ENCODE measurements around the gene PSMD10. TPM values are rescaled to one million over a fixed set of nuclear protein-coding genes. Genes with fewer than 3 reads are reported as not detected.

PSMD10 gene
- total RNA-seq, 2 experiments from 2014 or later, result 18.6 to 24.1 TPM

- Histone ChIP-seq H3K4me1 (ENCODE audit: insufficient read depth, low read length) (no peaks in the 10 kb centered on the region), H3K27ac (ENCODE audit: low read depth in 1 of 2, low read length in 2 of 2) (no peak overlapping the region), H3K4me3 (ENCODE audit: low read length) (no peak overlapping the region), H3K36me3 (ENCODE audit: insufficient read depth, low read length) (no peaks in the 10 kb centered on the region), H3K9me3 (ENCODE audit: control insufficient read depth in 1 of 2, insufficient read depth in 1 of 2, low read length in 2 of 2) (no peaks in the 10 kb centered on the region), H3K27me3 (ENCODE audit: control insufficient read depth in 1 of 2, insufficient read depth in 2 of 2, low read length in 2 of 2) (no peaks in the 10 kb centered on the region)
- intact Hi-C loops (cut with DNase I, micrococcal nuclease), result loop anchor here in 1 of 2 experiments (10.0 kb wide), 1 partner anchor 983 kb away; the partner anchor contains the start of gene RBM41
- ChIA-PET POLR2A (no interaction called here), CTCF (no interaction called here)
- TF ChIP-seq CTCF (IDR thresholded peaks at IDR 0.05), result no peak
- H3K27me3 Mint-ChIP-seq, result no peaks in the 10 kb centered on the region
- no peaks in the 10 kb centered on the region for H3K9me3 Mint-ChIP-seq
- no peaks in the 10 kb centered on the region for H3K4me1 Mint-ChIP-seq (ENCODE audit: low read depth)
- no peak for DNase-seq
- no peak overlapping the region for H3K4me3 Mint-ChIP-seq
- H3K27ac Mint-ChIP-seq, result no peak overlapping the region
- H3K36me3 Mint-ChIP-seq (ENCODE audit: low read depth), result no peaks in the 10 kb centered on the region
- no peak for ATAC-seq (ENCODE audit: poor library complexity)
These were observed 6.0 kb upstream of the PSMD10 start for GRCh38 chrX:108097380-108097779.

GRCh38 chrX:108091878-108092291 lies 543 bp upstream of the PSMD10 start:
- DNase-seq (peak in 1 of 14 experiments; percentile 1), ATAC-seq (ENCODE audit: poor library complexity) (peak; percentile 19)
- POLR2A ChIA-PET, result interaction anchor here (0.6 to 2.1 kb wide), 13 partner anchors 11 to 1092 kb away, joined by 3 to 14 read pairs (median 4); partner anchors contain the start of genes MID2 and PRPS1
- Mint-ChIP-seq H3K9me3 (no peaks in the 10 kb centered on the region), H3K36me3 (ENCODE audit: low read depth) (peaks cover 5% of the 10 kb centered on the region), H3K4me1 (ENCODE audit: low read depth) (peaks cover 8% of the 10 kb centered on the region), H3K27ac (no peak overlapping the region), H3K27me3 (no peaks in the 10 kb centered on the region), H3K4me3 (no peak overlapping the region)
- no peak for TF ChIP-seq CTCF (IDR thresholded peaks at IDR 0.05)
- peaks cover 6% of the 10 kb centered on the region for H3K36me3 ChIP-seq (ENCODE audit: insufficient read depth, low read length)
- CTCF ChIA-PET, result no interaction called here
- H3K4me3 ChIP-seq (ENCODE audit: low read length), result peak overlapping the region; percentile 87
- no peaks in the 10 kb centered on the region for H3K27me3 ChIP-seq (ENCODE audit: control insufficient read depth in 1 of 2, insufficient read depth in 2 of 2, low read length in 2 of 2)
- H3K27ac ChIP-seq (ENCODE audit: low read depth in 1 of 2, low read length in 2 of 2), result peak overlapping the region; percentile 72 to 87
- intact Hi-C loops (cut with DNase I, micrococcal nuclease), result loop anchor here (5.0 to 10.0 kb wide), 4 partner anchors 460 to 1445 kb away; partner anchors contain the start of genes RBM41 (in 2 of the 2) and NXT2 (in 1 of the 2)
- no peaks in the 10 kb centered on the region for H3K9me3 ChIP-seq (ENCODE audit: control insufficient read depth in 1 of 2, insufficient read depth in 1 of 2, low read length in 2 of 2)
- H3K4me1 ChIP-seq (ENCODE audit: insufficient read depth, low read length), result peaks cover 11% of the 10 kb centered on the region

- POLR2A ChIA-PET, result interaction anchor here (1.0 to 2.1 kb wide), 10 partner anchors 10 to 1091 kb away, joined by 3 to 14 read pairs (median 5); partner anchors contain the start of genes MID2 and PRPS1
- intact Hi-C loops (cut with DNase I, micrococcal nuclease), result loop anchor here (5.0 to 10.0 kb wide), 4 partner anchors 458 to 1447 kb away; partner anchors contain the start of genes RBM41 (in 2 of the 2) and NXT2 (in 1 of the 2)
- CTCF ChIA-PET, result no interaction called here
These were observed 665 bp downstream of the PSMD10 start for GRCh38 chrX:108090491-108091263.

More at GRCh38 chrX:108090491-108091263, 665 bp downstream of the PSMD10 start:
- Histone ChIP-seq H3K27ac (ENCODE audit: low read depth in 1 of 2, low read length in 2 of 2) (peak overlapping the region; percentile 72 to 87), H3K27me3 (ENCODE audit: control insufficient read depth in 1 of 2, insufficient read depth in 2 of 2, low read length in 2 of 2) (no peaks in the 10 kb centered on the region), H3K36me3 (ENCODE audit: insufficient read depth, low read length) (peaks cover 10% of the 10 kb centered on the region), H3K4me1 (ENCODE audit: insufficient read depth, low read length) (peaks cover 11% of the 10 kb centered on the region), H3K4me3 (ENCODE audit: low read length) (peak overlapping the region; percentile 87), H3K9me3 (ENCODE audit: control insufficient read depth in 1 of 2, insufficient read depth in 1 of 2, low read length in 2 of 2) (no peaks in the 10 kb centered on the region)
- Mint-ChIP-seq H3K9me3 (no peaks in the 10 kb centered on the region), H3K36me3 (ENCODE audit: low read depth) (peaks cover 9% of the 10 kb centered on the region), H3K27me3 (no peaks in the 10 kb centered on the region), H3K4me1 (ENCODE audit: low read depth) (peaks cover 8% of the 10 kb centered on the region), H3K27ac (no peak overlapping the region), H3K4me3 (no peak overlapping the region)
- no peak for TF ChIP-seq CTCF (IDR thresholded peaks at IDR 0.05)
- ATAC-seq (ENCODE audit: poor library complexity), result no peak
- DNase-seq, result no peak

Measured in CD4-positive, alpha-beta T cell (primary cell).